ENCODE measurements around the gene REV3L.

Gene REV3L

DNA sequence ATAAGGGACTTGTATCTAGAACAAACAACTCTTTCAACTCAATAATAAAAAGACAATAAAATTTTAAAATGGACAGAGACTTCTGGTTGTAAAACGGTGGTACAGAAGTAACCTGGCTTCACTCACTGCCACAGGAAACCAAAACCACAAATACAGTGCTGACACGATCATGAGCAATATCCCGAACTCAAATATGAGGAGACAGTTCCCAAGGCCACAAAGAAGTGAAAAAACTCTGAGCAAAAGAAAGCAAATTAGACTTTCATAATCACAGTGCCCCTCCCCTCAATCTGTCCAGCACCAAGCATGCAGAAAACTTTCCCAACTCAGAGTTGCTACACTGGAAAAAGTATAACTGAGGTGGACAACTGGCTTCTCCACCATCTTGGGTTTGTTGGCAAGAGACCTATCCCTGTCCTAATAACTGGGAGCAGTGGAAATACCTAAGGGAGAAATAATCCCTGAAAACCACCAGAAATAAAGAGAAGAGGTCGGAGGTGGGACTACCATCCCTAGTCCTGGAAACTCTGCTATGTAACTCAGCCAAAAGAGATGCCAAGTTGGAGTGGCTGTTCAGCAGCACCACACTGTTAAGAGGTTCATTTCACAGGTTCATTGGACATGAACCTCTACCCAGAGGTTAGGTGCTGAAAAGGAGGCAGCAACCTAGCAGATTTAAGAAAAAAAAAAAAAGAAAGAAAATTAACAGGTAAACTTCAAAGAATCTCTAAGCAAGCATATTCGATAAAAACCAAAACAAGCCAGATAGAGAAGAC lies 55.5 kb downstream of the REV3L start:
- DNase-seq (ENCODE audit: low read depth in 2 of 2) = no peak

DNA sequence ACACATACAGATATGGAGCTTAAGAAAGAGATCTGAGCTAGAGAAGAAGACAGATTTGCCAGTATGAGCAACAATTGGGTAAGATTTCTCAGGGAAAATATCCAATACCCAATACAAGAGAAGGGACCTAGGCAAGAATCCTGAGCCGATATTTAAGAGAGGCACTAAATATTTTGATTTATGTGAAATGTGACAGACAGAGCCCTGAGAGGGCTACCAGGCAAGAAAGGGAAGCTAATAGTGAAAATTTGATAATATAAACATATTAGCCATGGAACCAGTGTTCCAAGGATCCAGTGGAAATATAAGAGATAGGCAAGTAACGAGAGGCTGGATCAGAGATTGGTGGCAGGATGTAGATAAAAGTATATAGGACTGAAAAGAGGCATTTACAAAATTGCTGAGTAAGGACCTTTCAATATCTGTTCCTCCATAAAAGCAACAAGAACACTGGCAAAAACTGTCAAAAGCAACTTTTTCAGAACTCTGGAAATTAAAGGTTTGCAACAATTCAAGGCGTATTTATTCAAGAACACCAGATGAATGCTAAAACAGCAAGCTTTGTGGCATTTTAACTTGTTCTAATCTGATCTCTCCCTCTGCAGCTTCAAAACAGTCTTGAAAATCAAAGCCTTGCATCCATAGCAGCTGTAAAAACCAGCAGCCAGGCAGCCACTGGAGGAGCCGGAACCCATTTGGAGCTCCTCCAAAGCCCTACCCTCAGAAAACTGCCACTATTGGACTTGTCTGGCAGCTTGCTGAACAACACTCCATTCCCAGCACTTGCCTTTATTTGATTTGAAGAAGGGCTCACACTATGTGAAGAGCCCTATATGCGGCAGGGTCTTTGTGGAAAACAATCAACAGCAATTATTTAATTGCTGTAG lies 58.8 kb downstream of the REV3L start:
- DNase-seq (ENCODE audit: low read depth in 2 of 2) = no peak

DNA sequence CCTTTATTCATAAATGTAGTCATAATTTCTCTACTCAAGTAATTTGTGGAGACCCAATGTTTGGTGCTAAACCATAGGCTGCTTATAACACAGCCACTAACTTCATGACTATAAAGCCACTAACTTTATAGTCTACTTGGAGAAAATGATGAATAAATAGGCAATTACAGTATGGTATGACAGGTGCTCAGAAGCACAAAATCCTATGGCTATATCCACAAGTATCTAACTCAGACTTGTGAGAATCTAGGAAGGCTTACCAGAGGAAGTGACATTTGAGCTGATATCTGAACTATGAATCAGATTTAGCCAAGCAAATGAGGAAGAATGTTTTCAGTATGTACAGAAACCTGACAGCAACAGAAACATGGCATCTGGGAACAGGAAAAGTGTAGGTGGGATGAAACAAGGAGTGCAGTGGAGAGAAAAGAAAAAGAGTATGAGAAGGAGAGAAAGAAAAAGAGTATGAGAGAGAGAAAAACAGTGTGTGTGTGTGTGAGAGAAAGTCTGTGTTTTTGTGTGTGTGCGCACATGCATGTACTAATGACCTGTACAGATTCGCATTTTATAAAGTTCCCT lies 59.9 kb downstream of the REV3L start:
- no peak for DNase-seq (ENCODE audit: low read depth in 2 of 2)

DNA sequence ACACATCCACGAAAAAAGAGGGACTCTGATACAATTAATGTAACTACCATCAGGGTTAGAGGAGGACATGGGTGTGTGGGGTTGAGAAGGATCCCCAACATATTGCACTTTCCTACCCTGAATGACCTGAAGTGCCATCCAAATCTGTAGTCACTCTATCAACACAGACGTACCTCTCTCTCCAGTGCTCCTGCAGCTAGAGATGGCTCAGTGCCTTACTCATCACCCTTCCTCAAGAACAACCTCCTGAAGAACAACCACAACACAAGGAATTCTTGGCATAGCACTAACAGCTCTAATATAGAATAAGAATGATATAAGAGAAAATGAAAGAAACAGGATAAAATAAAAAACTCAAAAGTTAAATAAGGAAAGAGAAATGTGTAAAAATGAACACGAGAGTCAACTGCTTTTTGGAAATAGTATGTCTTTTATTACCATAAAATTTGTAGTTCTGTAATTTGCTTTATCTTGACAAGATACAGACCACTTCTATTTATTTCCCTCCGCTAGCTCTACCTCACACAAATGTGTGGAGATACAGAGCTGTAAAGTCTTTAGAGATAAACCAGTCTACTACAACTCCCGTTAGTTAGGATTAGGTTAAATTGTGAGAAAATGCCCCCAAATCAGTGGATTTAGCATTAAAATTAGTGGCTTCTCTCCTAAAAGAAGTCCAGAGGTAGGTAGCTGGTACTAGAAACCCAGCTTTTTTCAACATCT lies 63.9 kb downstream of the REV3L start:
- DNase-seq (ENCODE audit: low read depth in 2 of 2) = no peak

DNA sequence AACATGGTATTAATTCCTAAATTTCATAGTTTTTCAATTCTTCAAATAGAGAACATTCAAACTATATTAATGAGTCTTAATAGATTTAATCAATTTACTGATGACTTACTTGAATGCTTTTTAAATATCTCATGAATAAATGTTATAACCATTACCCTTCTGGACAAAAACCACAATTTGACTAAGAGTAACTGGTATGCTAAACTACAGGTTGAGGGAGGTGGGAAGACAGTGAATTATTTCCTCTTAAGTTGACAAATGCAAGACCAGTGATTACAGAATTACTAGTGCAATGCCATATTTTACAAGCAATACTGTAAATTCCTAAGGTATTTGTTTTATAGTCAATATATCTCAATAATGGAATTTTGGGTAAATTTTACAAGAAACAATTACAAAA lies 65.1 kb downstream of the REV3L start:
- no peak for DNase-seq (ENCODE audit: low read depth in 2 of 2)

DNA sequence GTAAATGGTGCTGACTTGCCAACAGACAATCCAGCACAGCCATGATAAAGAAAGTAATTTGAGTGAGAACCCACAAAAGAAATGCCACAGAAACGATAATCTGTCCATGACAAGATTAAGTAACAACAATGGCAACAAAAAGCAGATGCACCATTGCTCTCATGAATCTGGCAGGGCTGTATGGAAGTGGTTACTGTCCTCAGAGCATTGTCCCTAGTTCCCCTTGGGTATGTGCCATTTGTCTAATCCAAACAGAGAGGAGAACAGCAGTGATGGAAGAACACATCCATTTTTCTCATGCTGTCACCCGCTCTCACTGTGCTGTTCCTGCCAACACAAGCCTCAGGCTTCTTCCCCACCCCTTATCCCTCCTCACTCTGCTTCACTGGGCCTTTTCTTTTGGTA lies 65.8 kb downstream of the REV3L start:
- no peak for DNase-seq (ENCODE audit: low read depth in 2 of 2)

DNA sequence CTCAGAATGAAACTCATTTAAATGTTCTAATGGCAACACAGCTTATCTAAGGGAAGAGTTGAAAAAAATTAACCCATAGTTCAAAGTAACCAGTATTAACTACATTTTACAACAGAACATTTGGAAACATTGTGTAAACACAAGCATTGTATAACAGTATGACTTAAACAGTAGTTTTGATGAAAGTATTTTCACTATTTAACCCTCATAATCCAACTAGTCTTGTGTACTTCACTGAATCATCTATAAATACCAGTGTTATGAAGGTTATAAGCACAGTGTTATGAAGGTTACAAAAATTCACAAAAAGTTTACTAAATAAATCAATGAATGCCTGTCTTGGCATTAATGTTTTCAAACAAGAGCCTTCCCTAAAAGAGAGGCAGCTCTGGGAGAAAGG lies 66.5 kb downstream of the REV3L start:
- DNase-seq (ENCODE audit: low read depth in 2 of 2) = no peak

DNA sequence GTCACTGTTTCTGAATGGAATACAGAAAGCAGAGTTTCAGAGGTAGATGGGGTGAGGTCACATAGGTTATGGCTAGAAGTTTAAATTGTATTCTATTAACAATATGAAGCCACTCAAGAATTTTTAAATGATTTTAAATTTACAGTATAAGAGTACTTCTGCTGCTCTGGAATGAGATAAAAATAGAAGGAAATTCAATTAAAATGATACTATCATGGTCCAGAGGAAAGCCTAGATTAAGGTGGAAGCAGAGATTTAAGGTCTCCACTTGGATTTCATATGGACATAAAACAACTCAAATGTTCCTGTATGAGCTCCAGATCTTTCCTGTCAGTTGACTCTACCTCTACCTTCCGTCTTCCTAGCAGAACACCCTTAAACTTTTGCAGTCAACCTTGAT lies 68.6 kb downstream of the REV3L start:
- no peak for DNase-seq (ENCODE audit: low read depth in 2 of 2)

DNA sequence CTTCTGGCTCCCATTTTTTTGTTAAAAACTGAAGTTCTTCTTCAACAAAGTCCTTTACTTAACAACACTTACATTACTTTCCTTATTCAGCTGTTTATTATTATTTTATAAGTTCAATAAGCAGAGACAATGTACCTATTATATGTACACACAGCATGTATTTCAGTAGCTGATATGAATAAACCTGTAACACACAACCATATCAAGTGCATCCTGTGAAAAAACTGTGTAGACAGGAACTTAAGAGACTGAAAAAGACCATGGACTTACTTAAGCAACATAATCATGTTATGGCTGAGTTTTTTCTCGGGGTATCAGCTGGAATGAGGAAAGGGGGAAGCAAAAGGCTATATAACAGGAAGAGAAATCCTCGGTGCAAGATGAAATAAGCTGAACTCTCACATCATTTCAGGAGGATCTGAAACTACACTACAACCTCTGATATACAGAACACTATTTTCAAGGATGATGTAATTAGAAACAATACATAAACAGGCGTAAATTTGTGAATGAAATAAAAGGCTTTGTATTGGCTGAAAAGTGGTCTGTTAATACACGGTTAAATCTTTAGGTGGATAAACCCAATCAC lies 70.9 kb downstream of the REV3L start:
- no peak for DNase-seq (ENCODE audit: low read depth in 2 of 2)

DNA sequence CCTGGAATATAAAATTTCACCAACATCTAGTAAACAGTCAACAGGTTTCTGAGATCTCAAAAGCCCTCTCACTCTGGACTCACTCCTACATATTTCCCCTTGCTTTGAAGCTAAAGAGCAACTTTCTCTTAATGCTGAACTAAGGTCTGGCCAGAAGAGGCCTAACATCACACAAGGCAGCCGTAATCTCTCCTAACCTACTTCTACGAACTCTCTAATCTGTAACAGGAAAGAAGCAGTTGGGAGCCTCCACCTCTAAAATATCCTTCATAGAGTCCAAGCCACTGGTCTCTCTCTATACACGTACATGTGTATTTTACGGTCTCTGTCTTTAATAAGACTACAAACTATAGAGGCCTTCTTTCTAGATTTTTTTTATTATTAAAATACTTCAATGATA lies 72.0 kb downstream of the REV3L start:
- DNase-seq (ENCODE audit: low read depth in 2 of 2) = no peak

DNA sequence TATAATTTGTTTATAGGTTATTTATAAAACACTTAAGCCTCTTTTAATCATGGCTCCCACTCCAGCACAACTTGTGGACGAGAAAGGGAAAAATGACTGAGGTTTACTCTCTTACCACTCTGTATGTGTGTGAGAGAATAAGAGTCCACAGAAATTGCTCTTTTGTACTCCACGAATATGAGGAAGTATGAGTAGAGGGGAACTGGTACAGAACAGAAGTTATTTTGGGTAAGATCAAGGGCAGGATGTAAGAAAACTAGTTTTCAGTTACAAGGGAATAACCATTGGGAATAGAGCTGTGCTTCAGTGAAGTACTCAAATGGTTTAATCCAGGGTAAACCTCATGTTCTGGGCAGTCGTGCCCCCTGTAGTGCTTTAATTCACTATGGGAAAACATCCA lies 72.6 kb downstream of the REV3L start:
- no peak for DNase-seq (ENCODE audit: low read depth in 2 of 2)

DNA sequence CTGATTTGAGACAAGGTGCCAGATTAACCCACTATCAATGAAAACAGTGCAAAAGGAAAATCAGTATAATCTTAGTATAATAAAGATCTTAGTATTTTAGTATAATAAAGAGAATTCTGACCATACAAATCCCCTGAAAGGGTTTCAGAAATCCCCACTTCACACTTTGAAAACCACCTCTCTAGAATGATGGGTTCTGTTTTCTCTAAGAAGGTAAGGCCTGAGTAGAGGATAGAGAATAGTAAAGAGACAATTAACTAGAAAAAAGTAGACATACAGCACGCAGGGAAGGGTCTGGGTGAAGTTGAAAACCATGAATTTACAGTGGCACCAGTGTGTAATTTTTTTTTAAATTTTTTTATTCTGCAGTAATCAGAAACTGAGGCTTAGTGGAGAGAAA lies 73.6 kb downstream of the REV3L start:
- DNase-seq (ENCODE audit: low read depth in 2 of 2) = no peak

DNA sequence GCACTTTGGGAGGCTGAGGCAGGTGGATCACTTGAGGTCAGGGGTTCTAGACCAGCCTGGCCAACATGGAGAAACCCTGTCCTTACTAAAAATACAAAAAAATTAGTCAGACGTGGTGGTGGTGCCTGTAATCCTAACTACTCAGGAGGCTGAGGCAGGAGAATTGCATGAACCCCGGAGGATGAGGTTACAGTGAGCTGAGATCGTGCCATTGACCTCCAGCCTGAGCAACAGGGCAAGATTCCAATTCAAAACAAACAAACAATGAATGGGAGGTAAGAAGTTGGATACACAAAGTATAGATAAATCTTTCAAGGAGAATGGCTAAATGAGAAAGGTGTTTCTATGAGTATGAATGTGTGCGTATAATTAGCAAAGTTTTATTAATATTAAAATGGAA lies 75.3 kb downstream of the REV3L start:
- no peak for DNase-seq (ENCODE audit: low read depth in 2 of 2)

DNA sequence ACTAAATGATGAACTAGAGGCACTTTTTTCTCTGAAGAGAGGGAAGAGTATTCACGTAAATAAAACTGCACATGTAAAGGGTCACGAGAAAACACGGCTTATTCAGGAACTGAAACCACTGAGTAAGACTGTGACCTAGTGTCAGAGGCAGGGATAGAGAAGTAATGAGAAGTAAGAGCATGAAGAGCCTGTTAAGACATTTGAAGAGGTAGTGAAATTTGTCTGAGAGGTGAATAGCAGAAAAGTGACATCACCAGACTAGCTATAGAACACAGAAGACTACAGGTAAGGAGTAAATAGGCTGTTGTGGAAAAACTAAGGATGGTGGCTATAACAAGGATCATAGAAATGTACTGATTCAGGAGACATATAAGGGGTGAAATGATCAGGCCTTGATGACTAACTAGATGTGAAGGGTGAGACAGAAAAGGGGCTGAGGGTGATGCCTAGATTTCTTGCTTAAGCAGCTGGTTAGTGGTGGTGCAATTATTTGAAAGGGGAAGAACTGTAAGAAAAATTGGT lies 76.8 kb downstream of the REV3L start:
- DNase-seq (ENCODE audit: low read depth in 2 of 2) = no peak

DNA sequence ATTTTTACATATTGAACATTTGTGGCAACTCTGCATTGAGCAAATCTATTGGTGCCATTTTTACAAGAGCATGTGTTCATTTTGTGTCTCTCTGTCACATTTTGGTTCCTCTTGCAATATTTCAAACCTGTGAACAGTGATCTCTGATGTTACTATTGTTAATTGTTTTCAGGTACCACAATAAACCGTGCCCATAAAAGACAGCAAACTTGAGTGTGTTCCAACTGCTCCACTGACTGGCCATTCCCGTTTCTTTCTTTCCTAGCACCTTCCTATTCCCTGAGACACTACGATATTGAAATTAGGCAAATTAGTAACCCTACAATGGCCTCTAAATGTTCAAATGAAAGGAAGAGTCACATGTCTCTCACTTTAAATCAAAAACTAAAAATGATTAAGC lies 79.6 kb downstream of the REV3L start:
- DNase-seq (ENCODE audit: low read depth in 2 of 2) = no peak

DNA sequence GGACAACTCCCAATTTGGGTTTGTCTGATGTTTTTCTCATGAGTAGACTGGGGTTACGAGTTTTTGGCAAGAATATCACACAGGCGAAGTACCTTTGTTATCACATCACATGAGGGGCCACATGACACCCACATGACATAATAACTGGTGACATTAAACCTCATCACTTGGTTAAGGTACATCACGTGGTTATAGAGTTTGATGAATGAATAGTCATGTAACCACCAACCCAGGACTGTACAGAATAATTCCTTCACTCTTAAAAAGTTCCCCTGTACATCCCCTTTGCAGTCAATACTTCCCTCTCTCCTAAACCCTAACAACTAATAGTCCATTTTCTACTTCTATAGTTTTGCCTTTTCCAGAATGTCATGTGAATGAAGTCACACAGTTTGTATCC lies 83.4 kb downstream of the REV3L start:
- DNase-seq (ENCODE audit: low read depth in 2 of 2) = no peak

DNA sequence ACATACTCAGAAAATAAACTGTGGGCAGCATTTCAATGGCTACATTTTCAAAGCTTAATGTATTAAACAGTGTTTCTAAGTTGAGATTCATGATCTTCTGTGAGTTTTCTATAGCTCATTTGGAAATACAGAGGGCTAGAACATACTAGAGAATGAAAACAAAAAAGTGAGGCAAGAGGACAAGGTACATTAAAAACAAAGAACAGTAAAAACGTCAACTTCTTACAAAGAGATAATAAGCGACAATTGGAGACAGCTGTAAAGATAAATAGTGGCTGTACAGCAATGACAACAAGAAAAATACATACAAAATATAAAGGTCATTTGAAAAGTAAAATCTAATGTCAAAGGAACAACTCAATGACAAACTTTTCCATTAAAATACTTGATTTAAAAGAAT lies 94.3 kb downstream of the REV3L start:
- no peak for DNase-seq (ENCODE audit: low read depth in 2 of 2)

DNA sequence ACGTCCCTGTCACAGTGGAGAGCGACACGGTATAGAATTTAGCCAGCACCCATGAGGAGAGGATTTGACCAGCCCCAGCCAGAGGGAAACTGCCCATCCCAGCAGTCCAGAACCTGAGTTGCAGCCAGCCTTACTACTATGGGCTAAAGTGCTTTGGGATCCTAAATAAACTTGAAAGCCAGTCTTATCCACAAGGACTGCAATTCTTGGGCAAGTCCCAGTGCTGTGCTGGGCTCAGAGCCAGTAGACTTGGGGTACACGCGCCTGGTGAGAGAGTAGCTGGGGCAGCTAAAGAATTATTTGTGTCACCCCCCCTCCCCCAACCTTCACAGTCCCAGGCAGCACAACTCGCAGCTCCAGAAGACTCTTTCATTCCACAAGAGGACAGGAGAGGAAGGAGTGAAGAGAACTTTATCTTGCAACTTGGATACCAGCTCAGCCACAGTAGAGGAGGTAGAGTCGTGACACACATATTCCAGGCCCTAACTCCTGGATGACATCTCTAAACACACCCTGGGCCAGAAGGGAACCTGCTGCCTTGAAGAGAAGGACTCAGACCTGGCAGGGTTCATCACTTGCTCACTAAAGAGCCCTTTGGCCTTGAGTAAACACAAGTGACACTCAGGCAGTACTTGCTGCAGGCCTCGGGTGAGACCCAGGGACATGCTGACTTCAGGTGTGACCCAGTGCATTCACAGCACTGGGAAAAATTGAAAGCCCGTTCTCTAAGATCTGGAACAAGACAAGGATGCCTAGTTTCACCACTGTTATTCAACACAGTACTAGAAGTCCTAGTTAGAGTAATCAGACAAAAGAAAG lies 100.3 kb downstream of the REV3L start:
- no peak for DNase-seq (ENCODE audit: low read depth in 2 of 2)

DNA sequence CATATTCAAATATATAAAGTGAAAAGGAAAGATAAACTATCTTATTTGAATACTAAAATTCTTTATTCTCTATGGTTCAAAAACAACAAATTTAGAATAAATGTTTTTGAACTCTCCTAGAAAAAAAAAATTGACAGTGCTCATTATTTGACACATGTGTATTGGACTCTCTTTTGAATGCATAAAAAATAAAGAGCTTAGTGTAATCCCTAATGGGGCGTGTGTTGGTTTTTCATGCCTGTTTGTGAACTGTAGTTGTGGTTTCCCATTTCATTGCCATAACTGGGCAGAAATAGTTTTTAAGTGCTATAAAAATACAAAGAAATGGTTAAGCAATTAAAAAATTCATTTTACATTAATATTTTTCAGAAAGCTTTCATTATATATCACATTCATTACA lies 101.3 kb downstream of the REV3L start:
- no peak for DNase-seq (ENCODE audit: low read depth in 2 of 2)

DNA sequence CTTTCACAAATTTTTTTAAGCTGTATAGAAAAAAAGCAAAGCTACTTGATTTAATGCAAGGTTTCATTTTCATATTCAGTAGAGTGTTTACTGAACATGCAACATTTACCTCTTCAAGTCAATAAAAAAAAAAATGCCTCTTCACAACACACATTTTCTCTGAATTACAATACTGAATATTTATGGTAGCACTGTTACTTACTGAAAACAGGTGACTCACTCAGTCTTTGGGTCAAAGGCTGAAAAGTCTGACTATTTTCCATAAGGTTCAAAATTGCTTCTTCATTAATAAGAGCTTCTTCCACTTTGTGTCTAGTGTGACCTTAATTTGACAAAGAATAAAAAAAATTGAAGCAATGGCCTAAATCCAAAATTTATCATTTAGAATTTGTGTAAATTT lies 101.9 kb downstream of the REV3L start:
- no peak for DNase-seq (ENCODE audit: low read depth in 2 of 2)

DNA sequence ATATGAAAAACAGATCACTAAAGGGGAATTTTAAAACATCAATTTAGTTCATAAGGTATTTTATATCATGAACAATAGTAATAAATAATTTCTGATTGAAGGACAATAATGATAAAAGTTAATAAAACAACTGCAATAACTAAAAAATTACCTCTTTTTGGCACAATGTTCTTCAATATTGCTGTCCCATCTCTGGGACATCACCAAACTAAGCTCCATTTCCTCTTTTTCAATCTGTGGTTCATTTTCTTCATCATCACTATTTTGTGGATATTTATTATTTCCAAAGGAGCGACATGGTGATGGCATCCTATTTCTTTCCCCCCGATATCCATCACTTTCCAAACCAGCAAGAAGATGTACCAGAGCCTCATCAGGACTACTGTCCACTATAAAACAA lies 103.2 kb downstream of the REV3L start:
- DNase-seq (ENCODE audit: low read depth in 2 of 2) = no peak

All from activated CD8-positive, alpha-beta memory T cell treated with anti-CD3 and anti-CD28 coated beads for 4 hours (primary cell).